ENCODE data around the gene FAXC. TPM values are rescaled to one million over a fixed set of nuclear protein-coding genes. Genes with fewer than 3 reads are reported as not detected.

FAXC gene
- total and polyA plus RNA-seq, 2 of the 13 experiments (the other 11 are each of a cell fraction or from before 2014, with no cell fraction given): 0.11 to 0.63 TPM

GRCh38 chr6:99250476-99250875 lies 99.0 kb downstream of the FAXC start:
- no TSS peak for BruUV-seq (replicated peaks)
- Histone ChIP-seq H4K20me1 (ENCODE audit: insufficient read depth, low read length) (no peaks in the 10 kb centered on the region), H3K79me2 (ENCODE audit: insufficient read depth, low read length) (no peaks in the 10 kb centered on the region), H2AFZ (ENCODE audit: low read length) (no peak overlapping the region), H3K9me3 (ENCODE audit: low read length) (no peaks in the 10 kb centered on the region), H3K36me3 (replicated peaks in 1 of 2; ENCODE audit: control insufficient read depth in 1 of 2, insufficient read depth in 2 of 2, low read length in 2 of 2) (no peaks in the 10 kb centered on the region), H3K4me2 (ENCODE audit: low read depth, low read length) (no peak overlapping the region), H3K4me3 (replicated peaks in 1 of 3; ENCODE audit: insufficient read depth in 1 of 3, low read depth in 2 of 3, low read length in 3 of 3) (no peak overlapping the region), H3K9ac (ENCODE audit: insufficient read depth, low read depth, low read length) (no peak overlapping the region), H3K27ac (ENCODE audit: extremely low read length, insufficient read depth, low read length) (no peak overlapping the region), H3K4me1 (ENCODE audit: insufficient read depth, low read length) (no peaks in the 10 kb centered on the region), H3K27me3 (ENCODE audit: control insufficient read depth in 1 of 2, insufficient read depth in 2 of 2, low read length in 2 of 2) (peaks cover 1 to 26% of the 10 kb centered on the region in 2 experiments; a peak in 4 of 5 replicates)
- CTCF ChIA-PET (ENCODE audit: low intra/inter-chr PET ratio, low total read pairs): no interaction called here
- POLR2A ChIA-PET: no interaction called here
- in situ Hi-C loops (cut with HindIII; ENCODE audit: extremely low pct_ligation_motif_present, low pct_unique_long_range_greater_than_20kb) (no loop called here), intact Hi-C loops (cut with micrococcal nuclease; ENCODE audit: unreplicated experiment) (no loop called here)
- FAIRE-seq: no peak
- no peak for TF ChIP-seq STAG1 (CRISPR knock-in tag; IDR thresholded peaks at IDR 0.05)
- TF ChIP-seq BCLAF1 (IDR thresholded peaks at IDR 0.05): no peak
- no peak for TF ChIP-seq AHDC1 (CRISPR knock-in tag; IDR thresholded peaks at IDR 0.05; ENCODE audit: borderline replicate concordance)
- no peak for TF ChIP-seq ZNF17 (CRISPR knock-in tag; IDR thresholded peaks at IDR 0.05)
- no peak for TF ChIP-seq ZNF652 (CRISPR knock-in tag; IDR thresholded peaks at IDR 0.05; ENCODE audit: borderline replicate concordance, low read depth)
- TF ChIP-seq NR2F6 (IDR thresholded peaks at IDR 0.05): no peak
- TF ChIP-seq NR2F6 (CRISPR knock-in tag; IDR thresholded peaks at IDR 0.05): no peak
- TF ChIP-seq ZNF513 (CRISPR knock-in tag; conservative IDR thresholded peaks at IDR 0.05): no peak
- TF ChIP-seq ZNF124 (CRISPR knock-in tag; IDR thresholded peaks at IDR 0.05): no peak
- no peak for TF ChIP-seq PRPF4 (IDR thresholded peaks at IDR 0.05; ENCODE audit: low read depth, low read length, poor library complexity, severe bottlenecking)
- TF ChIP-seq ZBTB43 (CRISPR knock-in tag; conservative IDR thresholded peaks at IDR 0.05): no peak
- TF ChIP-seq ZNF749 (CRISPR knock-in tag; IDR thresholded peaks at IDR 0.05; ENCODE audit: borderline replicate concordance): no peak
- TF ChIP-seq ZFAT (CRISPR knock-in tag; conservative IDR thresholded peaks at IDR 0.05): no peak
- no peak for TF ChIP-seq KDM4B (CRISPR knock-in tag; IDR thresholded peaks at IDR 0.05)
- TF ChIP-seq RARG (CRISPR knock-in tag; IDR thresholded peaks at IDR 0.05; ENCODE audit: low read depth): no peak
- no peak for TF ChIP-seq ZNF251 (CRISPR knock-in tag; IDR thresholded peaks at IDR 0.05)
- 0% methylated on average over 2 of the region's 2 CpGs for WGBS (ENCODE audit: low lambda C conversion rate)
- no peak for ATAC-seq
- no peak for DNase-seq (ENCODE audit: low spot score)
